ENCODE data around the gene CD14.

- no peak for TF ChIP-seq CTCF (IDR thresholded peaks at IDR 0.05; ENCODE audit: insufficient read depth, low read length, poor library complexity, severe bottlenecking)
- no peak for TF ChIP-seq EZH2phosphoT487 (conservative IDR thresholded peaks at IDR 0.05; ENCODE audit: low read length)
Measured at GRCh38 chr5:140602147-140602546, 30.8 kb downstream of the CD14 start.
